ENCODE data around the gene PANX3. TPM values are rescaled to one million over a fixed set of nuclear protein-coding genes. Genes with fewer than 3 reads are reported as not detected.

The PANX3 gene
- total and polyA plus RNA-seq, 9 of the 15 experiments (the other 6 are each of a cell fraction or from before 2014, with no cell fraction given) = 0.09 to 0.69 (median 0.39) TPM

- CTCF ChIA-PET (ENCODE audit: low intra/inter-chr PET ratio) = interaction anchor here (0.6 to 2.5 kb wide), 8 partner anchors 120 to 231 kb away, joined by 3 to 35 read pairs (median 5); no protein-coding TSS in a partner anchor
- H2AFZ ChIP-seq (ENCODE audit: low read depth, low read length) = peak overlapping the region; percentile 96
- in situ Hi-C loops (cut with MboI) = no loop called here
- TF ChIP-seq PYGO2 (tag; IDR thresholded peaks at IDR 0.05) (no peak), SMAD4 (CRISPR knock-in tag; conservative IDR thresholded peaks at IDR 0.05) (no peak; the same call in 1 of the 2 replicates), CBFB (CRISPR knock-in tag; IDR thresholded peaks at IDR 0.05) (no peak), PHF8 (IDR thresholded peaks at IDR 0.05; ENCODE audit: borderline replicate concordance, low read length) (peak; percentile 22; the same call in 1 of the 2 replicates), ELF2 (CRISPR knock-in tag; IDR thresholded peaks at IDR 0.05) (no peak), KLF10 (CRISPR knock-in tag; IDR thresholded peaks at IDR 0.05) (no peak), ZNF311 (CRISPR knock-in tag; IDR thresholded peaks at IDR 0.05) (peak; percentile 72; the same call in 1 of the 2 replicates), TBP (optimal IDR thresholded peaks at IDR 0.05; ENCODE audit: low read depth, low read length) (no peak), ZNF318 (IDR thresholded peaks at IDR 0.05; ENCODE audit: borderline replicate concordance in 1 of 2, low read depth in 1 of 2) (0 out of 4 replicates have a peak, but pooled peaks of 1 of the 2 experiments have one; percentile 29), GATAD2B (IDR thresholded peaks at IDR 0.05; ENCODE audit: borderline replicate concordance) (no peak), DACH1 (IDR thresholded peaks at IDR 0.05; ENCODE audit: partially characterized antibody) (no peak), ZNF239 (CRISPR knock-in tag; IDR thresholded peaks at IDR 0.05) (peak; percentile 34; the same call in 1 of the 2 replicates), RFX5 (IDR thresholded peaks at IDR 0.05; ENCODE audit: low read depth, low read length) (no peak)
Observed at GRCh38 chr11:124643605-124644425, 32.6 kb downstream of the PANX3 start.

More at GRCh38 chr11:124643605-124644425, 32.6 kb downstream of the PANX3 start:
- FAIRE-seq = no peak
- Histone ChIP-seq H3K79me2 (ENCODE audit: control insufficient read depth, insufficient read depth, low read length) (no peaks in the 10 kb centered on the region), H3K4me1 (replicated peaks in 1 of 2; ENCODE audit: control insufficient read depth in 2 of 2, insufficient read depth in 2 of 2, low read length in 2 of 2) (peaks cover 0 to 28% of the 10 kb centered on the region in 2 experiments; a peak in 4 of 5 replicates), H4K20me1 (replicated peaks; ENCODE audit: control insufficient read depth, insufficient read depth, low read length) (no peaks in the 10 kb centered on the region), H3K9me1 (ENCODE audit: control insufficient read depth, insufficient read depth, low read length) (no peaks in the 10 kb centered on the region), H3K9me3 (replicated peaks; ENCODE audit: control insufficient read depth, insufficient read depth, low read depth, low read length) (peaks cover 8% of the 10 kb centered on the region; the same call in 1 of the 2 replicates), H3K27ac (ENCODE audit: extremely low read depth, low read depth, low read length) (peak overlapping the region; percentile 81), H3K36me3 (ENCODE audit: control insufficient read depth, insufficient read depth, low read length) (no peaks in the 10 kb centered on the region), H3K4me3 (no peak overlapping the region), H3K27me3 (ENCODE audit: control insufficient read depth in 2 of 2, insufficient read depth in 2 of 2, low read length in 2 of 2) (no peaks in the 10 kb centered on the region), H3K4me2 (ENCODE audit: insufficient read depth, low read length) (peak overlapping the region; percentile 58), H3K9ac (ENCODE audit: insufficient read depth in 1 of 2, low read depth in 2 of 2, low read length in 2 of 2) (peak overlapping the region in 1 of 2 experiments; percentile 43; a peak in 2 of 4 replicates)
- intact Hi-C loops (cut with micrococcal nuclease) = loop anchor here (1.0 to 5.0 kb wide), 6 partner anchors 22 to 227 kb away; partner anchors contain the start of gene TBRG1
- 3% methylated on average over 3 of the region's 3 CpGs for WGBS (ENCODE audit: insufficient coverage, low coverage, missing lambda C conversion rate)
- DNase-seq (ENCODE audit: extremely low read depth in 1 of 4, low spot score in 3 of 4) = peak; percentile 51 to 70 (median 59)
- no TSS peak for BruUV-seq (replicated peaks)
- ATAC-seq = peak; percentile 81
- POLR2A ChIA-PET = interaction anchor here (0.6 to 1.4 kb wide), 9 partner anchors 12 to 473 kb away, joined by 3 to 4 read pairs (median 3); partner anchors contain the start of genes SPA17 and TBRG1

Data from K562 (cell line).